Body of pancreas (tissue), 4 donors: ENCODE results near the gene ERC2. TPM values are rescaled to one million over a fixed set of nuclear protein-coding genes. Genes with fewer than 3 reads are reported as not detected.

Experiments
- ATAC-seq: fragments of 150-250 bp; one replicate; pipeline ENCODE4 v1.9.1; 2016
- DNase-seq, 4 donors: peaks; one replicate each; pipeline ENCODE4 v3.0.0-alpha.2; 2019
- H3K27ac ChIP-seq, 4 donors: fragments of 200-600 bp; sonication (generic); 1 replicate in 3 of 4; 2 replicates in 1 of 4; pipeline versions ENCODE4 v1.5.1 to v1.6.1; 2016 to 2019; ENCODE audit warnings: mild to moderate bottlenecking in 1 of 4, mixed read lengths in 1 of 4, moderate library complexity in 1 of 4
- H3K27me3 ChIP-seq, 2 donors: fragments of 200-600 bp; sonication (generic); one replicate each; pipeline ENCODE4 v1.6.0; 2016; ENCODE audit warnings: mild to moderate bottlenecking in 1 of 2
- H3K36me3 ChIP-seq, 2 donors: fragments of 200-600 bp; sonication (generic); replicated peaks in 1 of 2; 2 replicates each; pipeline ENCODE4 v1.5.1; 2016; ENCODE audit warnings: low read depth in 2 of 2; ENCODE audit not compliant: insufficient read depth in 1 of 2
- H3K4me1 ChIP-seq: fragments of 200-600 bp; sonication (generic); one replicate; pipeline ENCODE4 v1.6.0; 2016
- H3K4me3 ChIP-seq, 2 donors: fragments of 200-600 bp; sonication (generic); 1 replicate in 1 of 2; 2 replicates in 1 of 2; pipeline ENCODE4 v1.5.1; 2016 to 2019
- H3K9me3 ChIP-seq, 3 donors: fragments of 200-600 bp; sonication (generic); 1 replicate in 2 of 3; 2 replicates in 1 of 3; pipeline ENCODE4 v1.5.1; 2016
- CTCF ChIP-seq, 7 experiments: fragments of 450-650 bp in 4 of 7; fragments of 200-600 bp in 3 of 7; sonication (generic) in 3 of 7; IDR thresholded peaks; one replicate each; pipeline ENCODE4 v1.5.1; 2016 to 2019; ENCODE audit warnings: antibody characterized with exemption in 7 of 7
- POLR2A ChIP-seq, 3 donors: fragments of 450-650 bp; IDR thresholded peaks; one replicate each; pipeline ENCODE4 v1.6.1; 2016; ENCODE audit warnings: antibody characterized with exemption in 3 of 3, mild to moderate bottlenecking in 2 of 3
- WGBS, 2 donors: methylation state at CpG; one replicate each; pipeline ENCODE4 v1.1.5; 2017; 5-methylcytosine and 5-hydroxymethylcytosine counted together
- intact Hi-C: fragments of 100-400 bp; cut with DNase I; formaldehyde crosslinking; loops from one replicate; pipeline ENCODE4 v1.15.1; 2023
- total RNA-seq, 2 donors: library from RNA; depleted of rRNA; stranded (reverse); fragments of >200 nt; gene quantifications; one replicate each; pipeline ENCODE4 v1.1.0, GENCODE V29; 2016

ERC2 gene
- total RNA-seq, 2 donors from 2014 or later, result 4.0 to 4.7 TPM

GRCh38 chr3:55819005-55819404 lies 649.3 kb downstream of the ERC2 start:
- WGBS, 2 donors, result 57 to 66% methylated on average over 6 of the region's 6 CpGs
- Histone ChIP-seq H3K27me3 (no peaks in the 10 kb centered on the region), H3K4me3 (no peak overlapping the region), H3K36me3 (no peaks in the 10 kb centered on the region), H3K4me1 (no peaks in the 10 kb centered on the region), H3K27ac (no peak overlapping the region), H3K9me3 (no peaks in the 10 kb centered on the region)
- ATAC-seq (no peak), DNase-seq (no peak)
- TF ChIP-seq POLR2A (IDR thresholded peaks at IDR 0.05) (no peak), CTCF (IDR thresholded peaks at IDR 0.05) (no peak)
- intact Hi-C loops, result no loop called here

GRCh38 chr3:55818485-55818884 lies 649.8 kb downstream of the ERC2 start:
- TF ChIP-seq POLR2A (IDR thresholded peaks at IDR 0.05) (no peak), CTCF (IDR thresholded peaks at IDR 0.05) (no peak)
- Histone ChIP-seq H3K4me1 (no peaks in the 10 kb centered on the region), H3K27me3 (no peaks in the 10 kb centered on the region), H3K36me3 (no peaks in the 10 kb centered on the region), H3K9me3 (no peaks in the 10 kb centered on the region), H3K27ac (no peak overlapping the region), H3K4me3 (no peak overlapping the region)
- DNase-seq, result no peak
- WGBS, 2 donors, result 74 to 75% methylated on average over 2 of the region's 2 CpGs
- no peak for ATAC-seq
- intact Hi-C loops, result no loop called here

GRCh38 chr3:55816794-55817576 lies 651.3 kb downstream of the ERC2 start:
- no peak overlapping the region for H3K4me3 ChIP-seq
- no peak for TF ChIP-seq POLR2A (IDR thresholded peaks at IDR 0.05)
- TF ChIP-seq CTCF (IDR thresholded peaks at IDR 0.05), result no peak
- no peak overlapping the region for H3K27ac ChIP-seq
- H3K36me3 ChIP-seq, result no peaks in the 10 kb centered on the region
- no peaks in the 10 kb centered on the region for H3K27me3 ChIP-seq
- H3K9me3 ChIP-seq, result no peaks in the 10 kb centered on the region
- intact Hi-C loops, result no loop called here
- DNase-seq, result no peak
- no peak for ATAC-seq
- 76 to 80% methylated on average over 8 of the region's 8 CpGs for WGBS, 2 donors
- H3K4me1 ChIP-seq, result no peaks in the 10 kb centered on the region

GRCh38 chr3:55815262-55815661 lies 653.0 kb downstream of the ERC2 start:
- intact Hi-C loops, result no loop called here
- no peak overlapping the region for H3K4me3 ChIP-seq
- no peaks in the 10 kb centered on the region for H3K4me1 ChIP-seq
- H3K36me3 ChIP-seq, result no peaks in the 10 kb centered on the region
- no peak overlapping the region for H3K27ac ChIP-seq
- ATAC-seq, result no peak
- no peaks in the 10 kb centered on the region for H3K27me3 ChIP-seq
- WGBS, 2 donors, result 85 to 88% methylated on average over 6 of the region's 6 CpGs
- DNase-seq, result no peak
- TF ChIP-seq CTCF (IDR thresholded peaks at IDR 0.05) (no peak), POLR2A (IDR thresholded peaks at IDR 0.05) (no peak)
- no peaks in the 10 kb centered on the region for H3K9me3 ChIP-seq
